ENCODE data around the gene KLHDC8B. TPM values are rescaled to one million over a fixed set of nuclear protein-coding genes. Genes with fewer than 3 reads are reported as not detected.

Gene KLHDC8B
- total and polyA plus RNA-seq, 7 donors = 24.7 to 84.5 (median 28.3) TPM

DNA sequence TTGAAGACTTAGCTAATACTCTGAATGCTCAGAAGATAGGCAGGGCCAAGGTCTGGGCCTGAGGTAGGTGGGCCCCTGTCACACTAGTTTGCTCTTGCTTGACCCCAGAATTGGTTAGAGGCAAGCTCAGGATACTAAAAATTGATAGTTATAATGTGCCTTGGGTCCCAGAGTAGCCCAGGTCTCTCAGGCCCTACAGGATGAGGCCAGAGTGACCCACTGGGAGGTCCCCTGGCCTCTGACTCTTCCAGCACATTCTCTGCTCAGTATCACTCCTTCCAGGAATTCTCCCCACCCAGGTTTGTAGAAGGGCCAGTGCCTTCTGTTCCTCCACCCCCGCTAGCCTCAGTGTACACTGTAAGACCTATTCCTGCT, 667 bp upstream of the KLHDC8B start:
- ATAC-seq (peak in 1 of 4 donors; percentile 4), DNase-seq (no peak)
- Histone ChIP-seq H3K36me3 (ENCODE audit: insufficient read depth in 1 of 2, low read depth in 1 of 2) (peaks cover 0 to 18% of the 10 kb centered on the region in 2 donors), H3K27ac (peak overlapping the region; percentile 89), H3K4me1 (peaks cover 32% of the 10 kb centered on the region), H3K4me3 (peak overlapping the region; percentile 88), H3K9me3 (no peaks in the 10 kb centered on the region), H3K27me3 (ENCODE audit: insufficient read depth in 3 of 3, low read length in 2 of 3) (no peaks in the 10 kb centered on the region)
- 0 to 13% (median 11%) methylated on average over 1 of the region's 1 CpG for WGBS, 3 donors
- intact Hi-C loops (cut with DNase I) = loop anchor here (2.0 to 5.0 kb wide), 4 partner anchors 48 to 277 kb away; partner anchors contain the start of genes C3orf62 (in 1 of the 2) and USP4 (in 1 of the 2)
- TF ChIP-seq, protein P1, sequence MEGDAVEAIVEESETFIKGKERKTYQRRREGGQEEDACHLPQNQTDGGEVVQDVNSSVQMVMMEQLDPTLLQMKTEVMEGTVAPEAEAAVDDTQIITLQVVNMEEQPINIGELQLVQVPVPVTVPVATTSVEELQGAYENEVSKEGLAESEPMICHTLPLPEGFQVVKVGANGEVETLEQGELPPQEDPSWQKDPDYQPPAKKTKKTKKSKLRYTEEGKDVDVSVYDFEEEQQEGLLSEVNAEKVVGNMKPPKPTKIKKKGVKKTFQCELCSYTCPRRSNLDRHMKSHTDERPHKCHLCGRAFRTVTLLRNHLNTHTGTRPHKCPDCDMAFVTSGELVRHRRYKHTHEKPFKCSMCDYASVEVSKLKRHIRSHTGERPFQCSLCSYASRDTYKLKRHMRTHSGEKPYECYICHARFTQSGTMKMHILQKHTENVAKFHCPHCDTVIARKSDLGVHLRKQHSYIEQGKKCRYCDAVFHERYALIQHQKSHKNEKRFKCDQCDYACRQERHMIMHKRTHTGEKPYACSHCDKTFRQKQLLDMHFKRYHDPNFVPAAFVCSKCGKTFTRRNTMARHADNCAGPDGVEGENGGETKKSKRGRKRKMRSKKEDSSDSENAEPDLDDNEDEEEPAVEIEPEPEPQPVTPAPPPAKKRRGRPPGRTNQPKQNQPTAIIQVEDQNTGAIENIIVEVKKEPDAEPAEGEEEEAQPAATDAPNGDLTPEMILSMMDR (IDR thresholded peaks at IDR 0.05) = no peak

DNA sequence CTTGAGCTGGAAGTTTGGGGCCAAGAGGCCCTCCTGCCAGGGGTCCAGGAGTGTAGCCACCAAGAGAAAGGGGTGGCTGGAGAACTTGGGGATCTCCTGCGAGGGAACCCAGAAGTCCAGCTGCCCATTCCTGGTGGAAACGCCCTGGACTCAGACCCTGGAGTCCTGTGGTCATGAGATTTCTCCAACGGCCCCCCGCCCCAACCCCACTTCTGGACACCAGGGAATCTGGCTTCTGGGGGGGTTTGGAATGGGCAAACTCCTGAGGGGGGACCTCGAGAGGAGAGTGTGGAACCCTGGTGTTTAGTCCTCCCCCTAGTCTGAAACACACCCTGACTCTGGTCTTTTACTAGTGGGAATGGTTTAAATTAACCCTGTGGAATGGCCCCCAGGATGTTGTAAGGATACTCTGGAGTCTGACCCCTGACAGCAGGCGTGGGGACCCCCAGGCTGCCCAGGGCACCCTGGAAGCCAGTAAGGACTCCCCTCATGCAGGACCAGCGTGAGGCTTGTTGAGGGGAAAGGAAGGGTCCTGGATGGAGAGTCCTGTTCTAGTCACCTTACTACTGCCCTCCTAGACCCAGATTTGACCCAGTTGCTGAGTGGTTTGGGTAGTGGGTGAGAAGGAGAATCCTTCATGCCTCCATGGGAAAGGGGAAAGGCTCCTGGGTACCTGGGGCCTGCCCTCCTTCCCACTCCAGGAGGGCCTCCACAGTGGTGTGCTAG, 540 bp downstream of the KLHDC8B start:
- TF ChIP-seq, protein P1 (IDR thresholded peaks at IDR 0.05) = no peak
- Histone ChIP-seq H3K4me3 (peak overlapping the region; percentile 88), H3K4me1 (peaks cover 27% of the 10 kb centered on the region), H3K27me3 (ENCODE audit: insufficient read depth in 3 of 3, low read length in 2 of 3) (no peaks in the 10 kb centered on the region), H3K36me3 (ENCODE audit: insufficient read depth in 1 of 2, low read depth in 1 of 2) (peaks cover 0 to 30% of the 10 kb centered on the region in 2 donors), H3K27ac (peak overlapping the region; percentile 89), H3K9me3 (no peaks in the 10 kb centered on the region)
- DNase-seq (no peak), ATAC-seq (peak in 2 of 4 donors; percentile 4 to 10)
- intact Hi-C loops (cut with DNase I) = loop anchor here (2.0 to 5.0 kb wide), 4 partner anchors 47 to 275 kb away; partner anchors contain the start of genes C3orf62 (in 1 of the 2) and USP4 (in 1 of the 2)
- WGBS, 3 donors = 10 to 13% (median 12%) methylated on average over 7 of the region's 7 CpGs

GRCh38 chr3:49172551-49173041, 1.2 kb downstream of the KLHDC8B start:
- ATAC-seq (peak in 2 of 4 donors; percentile 14 to 39), DNase-seq (no peak)
- peaks cover 0 to 30% of the 10 kb centered on the region in 2 donors for H3K36me3 ChIP-seq (ENCODE audit: insufficient read depth in 1 of 2, low read depth in 1 of 2)
- peak overlapping the region; percentile 88 for H3K4me3 ChIP-seq
- H3K27ac ChIP-seq = peak overlapping the region; percentile 89
- WGBS, 3 donors = 14 to 24% (median 15%) methylated on average over 7 of the region's 7 CpGs
- no peaks in the 10 kb centered on the region for H3K27me3 ChIP-seq (ENCODE audit: insufficient read depth in 3 of 3, low read length in 2 of 3)
- H3K4me1 ChIP-seq = peaks cover 27% of the 10 kb centered on the region
- H3K9me3 ChIP-seq = no peaks in the 10 kb centered on the region
- intact Hi-C loops (cut with DNase I) = loop anchor here (5.0 kb wide), 3 partner anchors 105 to 275 kb away; partner anchors contain the start of genes C3orf62 (in 1 of the 2) and USP4 (in 1 of the 2)
- TF ChIP-seq, protein P1 (IDR thresholded peaks at IDR 0.05) = no peak

DNA sequence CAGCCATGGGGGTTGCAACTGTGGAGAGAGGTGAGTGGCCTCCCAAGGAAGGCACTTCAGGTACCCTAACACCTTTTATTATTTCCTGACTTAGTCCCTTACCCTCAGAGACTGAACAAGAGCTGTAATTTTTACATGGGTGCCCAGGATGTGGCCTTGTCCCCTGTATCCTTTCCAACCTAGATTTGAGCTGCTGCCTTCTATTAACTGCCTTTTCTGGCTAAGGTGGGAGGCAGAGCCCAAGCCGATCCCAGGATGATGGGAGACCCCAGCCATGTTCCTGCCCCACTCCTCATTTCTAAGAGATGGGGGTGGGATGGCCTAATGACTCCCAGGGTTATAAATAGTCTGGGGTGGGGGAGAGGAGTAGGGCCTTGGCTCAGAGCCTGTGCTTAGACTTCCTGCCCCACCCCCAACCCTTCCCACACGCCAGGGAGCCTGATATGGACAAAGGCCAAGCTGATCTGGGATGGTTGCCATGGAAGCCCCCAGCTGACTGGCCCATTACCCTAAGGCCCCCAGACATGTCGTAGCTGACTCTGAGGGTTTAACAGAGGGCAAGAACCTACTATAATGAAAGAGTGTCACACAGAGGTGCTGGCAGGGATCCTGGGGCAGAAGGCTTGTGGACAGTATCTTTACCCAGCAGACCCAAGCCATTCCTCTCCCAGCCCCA, 1.9 kb downstream of the KLHDC8B start:
- DNase-seq = peak in 1 of 2 donors; percentile 42
- H3K27ac ChIP-seq = peak overlapping the region; percentile 89
- peak in 2 of 4 donors; percentile 23 to 28 for ATAC-seq
- intact Hi-C loops (cut with DNase I) = loop anchor here (5.0 kb wide), 3 partner anchors 104 to 274 kb away; partner anchors contain the start of genes C3orf62 (in 1 of the 2) and USP4 (in 1 of the 2)
- peaks cover 0 to 30% of the 10 kb centered on the region in 2 donors for H3K36me3 ChIP-seq (ENCODE audit: insufficient read depth in 1 of 2, low read depth in 1 of 2)
- TF ChIP-seq, protein P1 (IDR thresholded peaks at IDR 0.05) = no peak
- peaks cover 27% of the 10 kb centered on the region for H3K4me1 ChIP-seq
- peak overlapping the region; percentile 88 for H3K4me3 ChIP-seq
- H3K9me3 ChIP-seq = no peaks in the 10 kb centered on the region
- WGBS, 3 donors = 10 to 19% (median 11%) methylated on average over 3 of the region's 3 CpGs
- no peaks in the 10 kb centered on the region for H3K27me3 ChIP-seq (ENCODE audit: insufficient read depth in 3 of 3, low read length in 2 of 3)
